ENCODE measurements around the gene S1PR4. TPM values are rescaled to one million over a fixed set of nuclear protein-coding genes. Genes with fewer than 3 reads are reported as not detected.

Gene S1PR4
- total and polyA plus RNA-seq, 2 of the 13 experiments (the other 11 are each of a cell fraction or from before 2014, with no cell fraction given), result 0.07 to 0.09 TPM

DNA sequence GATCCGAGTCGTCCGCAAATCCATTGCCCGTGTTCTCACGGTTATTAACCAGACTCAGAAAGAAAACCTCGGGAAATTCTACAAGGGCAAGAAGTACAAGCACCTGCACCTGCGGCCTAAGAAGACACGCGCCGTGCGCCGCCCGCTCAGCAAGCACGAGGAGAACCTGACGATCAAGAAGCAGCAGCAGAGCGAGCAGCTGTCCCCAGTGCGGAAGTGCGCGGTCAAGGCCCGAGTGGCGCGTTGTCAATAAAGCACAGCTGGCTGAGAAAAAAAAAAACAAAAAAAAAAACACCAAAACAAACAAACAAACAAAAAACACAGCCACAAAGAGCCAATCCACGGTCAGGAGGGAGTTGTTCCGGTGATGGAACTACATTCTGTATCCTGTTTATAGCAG is 47.4 kb upstream of the S1PR4 start:
- POLR2A ChIA-PET, result no interaction called here

More for the DNA sequence above, 47.4 kb upstream of the S1PR4 start:
- TF ChIP-seq ZNF20 (CRISPR knock-in tag; IDR thresholded peaks at IDR 0.05) (no peak), CTCF (CRISPR knock-in tag; IDR thresholded peaks at IDR 0.05) (no peak), NAIF1 (CRISPR knock-in tag; IDR thresholded peaks at IDR 0.05; ENCODE audit: borderline replicate concordance) (no peak), FOXP1 (IDR thresholded peaks at IDR 0.05) (no peak), FOXP1 (CRISPR knock-in tag; IDR thresholded peaks at IDR 0.05) (no peak), CREB1 (IDR thresholded peaks at IDR 0.05) (no peak), CREB1 (CRISPR knock-in tag; IDR thresholded peaks at IDR 0.05) (no peak), SUZ12 (IDR thresholded peaks at IDR 0.05; ENCODE audit: low read depth, low read length) (no peak), RCOR2 (CRISPR knock-in tag; IDR thresholded peaks at IDR 0.05) (no peak), ZC3H13 (CRISPR knock-in tag; IDR thresholded peaks at IDR 0.05) (no peak)
- TF ChIP-seq, protein P1, sequence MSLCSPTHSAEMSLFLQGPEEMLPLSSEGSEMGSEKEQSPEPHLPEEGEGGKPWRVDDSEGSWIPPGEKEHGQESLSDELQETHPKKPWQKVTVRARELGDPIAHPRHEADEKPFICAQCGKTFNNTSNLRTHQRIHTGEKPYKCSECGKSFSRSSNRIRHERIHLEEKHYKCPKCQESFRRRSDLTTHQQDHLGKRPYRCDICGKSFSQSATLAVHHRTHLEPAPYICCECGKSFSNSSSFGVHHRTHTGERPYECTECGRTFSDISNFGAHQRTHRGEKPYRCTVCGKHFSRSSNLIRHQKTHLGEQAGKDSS (CRISPR knock-in tag; IDR thresholded peaks at IDR 0.05; ENCODE audit: borderline replicate concordance, low read depth), result no peak
- in situ Hi-C loops (cut with HindIII; ENCODE audit: extremely low pct_ligation_motif_present, low pct_unique_long_range_greater_than_20kb), result no loop called here
- no peak overlapping the region for H3K27ac ChIP-seq (ENCODE audit: extremely low read length, insufficient read depth, low read length)
- H3K79me2 ChIP-seq (ENCODE audit: insufficient read depth, low read length), result no peaks in the 10 kb centered on the region
- no peaks in the 10 kb centered on the region for H3K36me3 ChIP-seq (replicated peaks in 1 of 2; ENCODE audit: control insufficient read depth in 1 of 2, insufficient read depth in 2 of 2, low read length in 2 of 2)
- H3K4me2 ChIP-seq (ENCODE audit: low read depth, low read length), result no peak overlapping the region
- CTCF ChIA-PET (ENCODE audit: low intra/inter-chr PET ratio, low total read pairs), result no interaction called here
- WGBS (ENCODE audit: low lambda C conversion rate), result 87% methylated on average over 24 of the region's 24 CpGs
- DNase-seq (ENCODE audit: low spot score) (no peak), FAIRE-seq (no peak), ATAC-seq (no peak)
- no TSS peak for BruUV-seq (replicated peaks)
- H4K20me1 ChIP-seq (ENCODE audit: insufficient read depth, low read length), result no peaks in the 10 kb centered on the region
- intact Hi-C loops (cut with micrococcal nuclease; ENCODE audit: unreplicated experiment), result no loop called here
- H3K4me1 ChIP-seq (ENCODE audit: insufficient read depth, low read length), result peaks cover 7% of the 10 kb centered on the region; the same call in 1 of the 2 replicates
- H3K27me3 ChIP-seq (ENCODE audit: control insufficient read depth in 1 of 2, insufficient read depth in 2 of 2, low read length in 2 of 2), result peaks cover 0 to 7% of the 10 kb centered on the region in 2 experiments; a peak in 2 of 5 replicates
- H2AFZ ChIP-seq (ENCODE audit: low read length), result no peak overlapping the region
- H3K9ac ChIP-seq (ENCODE audit: insufficient read depth, low read depth, low read length), result no peak overlapping the region
- H3K9me3 ChIP-seq (ENCODE audit: low read length), result no peaks in the 10 kb centered on the region
- no peak overlapping the region for H3K4me3 ChIP-seq (replicated peaks in 1 of 3; ENCODE audit: insufficient read depth in 1 of 3, low read depth in 2 of 3, low read length in 3 of 3)

All from HepG2 (cell line).